Esophagus (tissue), 2 donors: ENCODE data around the gene GAS6. TPM values are rescaled to one million over a fixed set of nuclear protein-coding genes. Genes with fewer than 3 reads are reported as not detected.
"Not testable (repeated sequence)": the region's sequence is repeated elsewhere in the genome, so short reads cannot be mapped to it uniquely, and the experiment has no call there.

Source experiments
- H3K27ac ChIP-seq, 2 donors: one replicate each; pipeline ENCODE4 v1.5.1; 2013; ENCODE audit warnings: low read depth in 2 of 2, mild to moderate bottlenecking in 2 of 2, inconsistent platforms in 1 of 2, low read length in 1 of 2, moderate library complexity in 1 of 2
- H3K27me3 ChIP-seq, 2 donors: one replicate each; pipeline ENCODE4 v1.6.1; 2013; ENCODE audit warnings: low read length in 2 of 2, control low read depth in 1 of 2, mild to moderate bottlenecking in 1 of 2; ENCODE audit not compliant: insufficient read depth in 2 of 2, control insufficient read depth in 1 of 2
- H3K36me3 ChIP-seq, 2 donors: one replicate each; pipeline ENCODE4 v1.6.1; 2013; ENCODE audit warnings: low read length in 1 of 2; ENCODE audit not compliant: control insufficient read depth in 2 of 2, insufficient read depth in 2 of 2
- H3K4me1 ChIP-seq, 2 donors: one replicate each; pipeline ENCODE4 v1.6.1; 2013; ENCODE audit warnings: low read length in 1 of 2; ENCODE audit not compliant: control insufficient read depth in 2 of 2, insufficient read depth in 2 of 2
- H3K4me3 ChIP-seq, 2 donors: one replicate each; pipeline ENCODE4 v1.5.1; 2013; ENCODE audit warnings: low read length in 2 of 2, mild to moderate bottlenecking in 2 of 2, low read depth in 1 of 2, moderate library complexity in 1 of 2
- H3K9me3 ChIP-seq, 2 donors: one replicate each; pipeline ENCODE4 v1.6.1; 2013; ENCODE audit warnings: mild to moderate bottlenecking in 2 of 2, low read depth in 1 of 2, low read length in 1 of 2, moderate library complexity in 1 of 2; ENCODE audit not compliant: control insufficient read depth in 2 of 2, insufficient read depth in 1 of 2
- WGBS, 2 donors: extraction: QIAGEN DNeasy Blood & Tissue Kit; methylation state at CpG; one replicate each; pipeline ENCODE4 v1.1.7; 2013; 5-methylcytosine and 5-hydroxymethylcytosine counted together
- polyA plus RNA-seq, 2 donors: library from polyadenylated mRNA; stranded (reverse); fragments of 200-250 nt; gene quantifications; one replicate each; pipeline ENCODE4 v1.2.3, GENCODE V29; 2013
- donor health status: healthy with polysubstance abuse.
- donor health status: Bipolar disorder and iron deficiency.

The GAS6 gene
- polyA plus RNA-seq, 2 donors: 47.3 to 56.5 TPM

DNA sequence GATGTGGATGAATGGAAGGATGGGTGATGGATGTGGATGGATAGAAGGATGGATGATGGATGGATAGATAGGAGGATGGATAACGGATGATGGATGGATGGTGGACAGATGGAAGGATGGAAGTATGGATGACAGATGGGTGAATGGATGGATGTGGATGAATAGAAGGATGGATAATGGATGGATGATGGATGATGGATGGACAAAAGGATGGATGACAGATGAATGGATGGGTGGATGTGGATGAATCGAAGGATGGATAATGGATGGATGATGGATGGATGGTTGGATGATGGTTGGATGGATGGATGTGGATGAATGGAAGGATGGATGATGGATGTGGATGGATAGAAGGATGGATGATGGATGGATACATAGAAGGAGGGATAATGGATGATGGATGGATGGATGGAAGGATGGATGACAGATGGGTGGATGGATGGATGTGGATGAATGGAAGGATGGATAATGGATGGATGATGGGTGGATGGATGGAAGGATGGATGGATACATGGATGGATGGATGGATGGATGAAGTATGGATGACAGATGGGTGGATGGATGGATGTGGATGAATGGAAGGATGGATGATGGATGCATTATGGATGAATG lies 65.6 kb downstream of the GAS6 start:
- H3K27ac ChIP-seq: no peak overlapping the region
- WGBS, 2 donors: 82 to 84% methylated on average over 2 of the region's 2 CpGs
- no peaks in the 10 kb centered on the region for H3K9me3 ChIP-seq
- H3K27me3 ChIP-seq: no peaks in the 10 kb centered on the region
- peaks cover 0 to 2% of the 10 kb centered on the region in 2 donors for H3K36me3 ChIP-seq
- peaks cover 0 to 11% of the 10 kb centered on the region in 2 donors for H3K4me1 ChIP-seq
- H3K4me3 ChIP-seq: peak overlapping the region in 1 of 2 donors; percentile 7

DNA sequence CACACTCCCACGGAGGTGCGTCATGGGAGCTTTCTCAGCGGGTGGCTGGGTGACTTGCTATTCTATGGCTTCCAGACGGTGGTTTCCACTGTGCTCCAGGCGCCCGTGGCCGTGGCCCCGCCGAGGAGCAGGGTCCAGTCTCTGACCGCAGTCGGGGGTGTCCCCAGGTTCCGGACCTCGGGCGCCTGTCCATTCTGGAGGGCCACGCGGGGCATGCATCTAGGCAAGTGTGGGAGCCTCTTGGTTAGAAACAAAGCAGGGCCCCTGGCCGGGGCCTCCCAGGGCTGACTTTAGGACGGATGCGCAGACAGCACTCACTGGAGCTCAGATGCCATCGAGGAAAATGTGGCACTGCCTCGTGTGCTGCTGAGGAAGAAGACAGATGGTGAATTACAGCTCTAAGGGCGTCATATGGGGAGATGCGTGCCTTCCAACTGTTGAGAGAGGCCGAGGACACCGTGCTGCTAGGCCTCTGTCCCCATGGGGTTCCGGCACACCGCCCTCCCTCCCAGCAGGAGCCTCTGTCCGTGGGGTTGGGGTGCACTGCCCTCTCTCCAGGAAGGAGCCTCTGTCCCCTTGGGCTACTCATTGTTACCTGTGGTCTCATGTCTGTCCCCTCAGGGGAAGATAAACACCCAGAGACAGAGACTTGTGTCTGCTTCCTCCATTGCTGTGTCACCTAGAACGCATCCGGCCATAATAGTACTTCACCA lies 66.8 kb downstream of the GAS6 start:
- H3K36me3 ChIP-seq: peaks cover 0 to 2% of the 10 kb centered on the region in 2 donors
- no peaks in the 10 kb centered on the region for H3K27me3 ChIP-seq
- no peaks in the 10 kb centered on the region for H3K9me3 ChIP-seq
- H3K27ac ChIP-seq: no peak overlapping the region
- 89 to 91% methylated on average over 30 of the region's 30 CpGs for WGBS, 2 donors
- H3K4me3 ChIP-seq: no peak overlapping the region
- H3K4me1 ChIP-seq: peaks cover 0 to 7% of the 10 kb centered on the region in 2 donors

DNA sequence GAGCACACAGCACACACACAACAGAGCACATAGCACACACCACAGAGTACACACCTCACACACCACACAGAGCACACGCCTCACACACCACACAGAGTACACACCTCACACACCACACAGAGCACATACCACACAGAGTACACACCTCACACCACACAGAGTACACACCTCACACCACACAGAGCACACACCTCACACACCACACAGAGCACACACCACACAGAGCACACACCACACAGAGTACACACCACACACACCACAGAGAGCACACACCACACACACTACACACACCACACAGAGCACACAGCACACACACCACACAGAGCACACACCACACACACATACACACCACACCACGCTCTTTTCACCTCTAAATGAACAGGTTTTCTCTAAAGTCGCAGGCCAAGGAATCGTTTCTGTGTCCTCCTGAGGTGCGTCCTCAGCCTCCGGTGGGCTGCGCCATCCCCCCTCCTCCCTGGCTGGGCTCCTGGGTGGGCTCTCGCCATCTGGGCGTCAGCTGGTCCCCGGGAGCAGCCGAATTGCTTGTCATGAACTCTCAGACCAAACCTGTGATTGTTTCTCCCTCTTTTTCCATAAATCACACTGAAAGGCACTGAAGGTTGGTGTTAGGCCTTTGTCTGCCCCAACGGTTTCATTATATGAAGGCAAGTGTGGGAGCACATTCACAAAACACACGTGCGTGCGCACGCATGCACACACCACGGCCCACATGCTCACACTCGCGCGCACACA lies 67.5 kb downstream of the GAS6 start:
- Histone ChIP-seq H3K9me3 (no peaks in the 10 kb centered on the region), H3K27ac (no peak overlapping the region), H3K4me1 (no peaks in the 10 kb centered on the region), H3K36me3 (peaks cover 0 to 2% of the 10 kb centered on the region in 2 donors), H3K27me3 (no peaks in the 10 kb centered on the region), H3K4me3 (no peak overlapping the region)
- WGBS, 2 donors: 77 to 80% methylated on average over 20 of the region's 20 CpGs

DNA sequence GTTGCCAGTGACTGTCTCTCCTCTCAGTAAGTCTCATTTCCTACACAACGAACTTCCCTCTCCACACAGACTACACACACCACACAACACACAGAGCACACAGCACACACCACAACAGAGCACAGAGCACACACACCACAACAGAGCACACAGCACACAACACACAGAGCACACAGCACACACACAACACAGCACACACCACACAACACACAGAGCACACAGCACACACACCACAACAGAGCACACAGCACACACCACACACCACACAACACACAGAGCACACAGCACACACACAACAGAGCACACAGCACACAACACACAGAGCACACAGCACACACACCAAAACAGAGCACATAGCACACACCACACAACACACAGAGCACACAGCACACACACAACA lies 68.5 kb downstream of the GAS6 start:
- not testable (repeated sequence) for H3K4me3 ChIP-seq, H3K27me3 ChIP-seq, H3K4me1 ChIP-seq, H3K36me3 ChIP-seq, H3K9me3 ChIP-seq, H3K27ac ChIP-seq
- 23 to 25% methylated on average over 1 of the region's 1 CpG for WGBS, 2 donors

DNA sequence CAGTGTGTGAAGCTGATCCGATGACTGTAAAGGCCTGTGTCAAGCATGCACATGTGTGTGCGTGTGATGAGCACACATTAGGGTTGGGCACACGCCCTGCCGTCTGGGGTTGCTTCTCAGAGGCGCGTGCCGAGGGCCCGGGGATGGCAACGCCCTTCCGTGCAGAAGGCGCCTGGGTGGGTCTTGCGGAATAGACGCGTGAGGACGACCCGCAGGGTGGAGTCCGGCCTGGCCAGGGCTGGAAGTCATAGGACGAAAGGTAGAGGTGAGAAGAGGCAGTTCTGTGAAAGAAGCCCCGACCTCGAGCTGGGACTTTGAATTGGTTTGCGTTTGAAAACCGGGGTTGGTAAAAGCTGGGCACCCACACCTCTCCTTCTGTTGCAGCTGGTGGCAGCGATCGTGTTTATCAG lies 69.1 kb downstream of the GAS6 start:
- H3K4me3 ChIP-seq: no peak overlapping the region
- H3K27me3 ChIP-seq: no peaks in the 10 kb centered on the region
- H3K36me3 ChIP-seq: peaks cover 0 to 2% of the 10 kb centered on the region in 2 donors
- H3K9me3 ChIP-seq: no peaks in the 10 kb centered on the region
- H3K4me1 ChIP-seq: no peaks in the 10 kb centered on the region
- H3K27ac ChIP-seq: no peak overlapping the region
- WGBS, 2 donors: 80 to 84% methylated on average over 24 of the region's 24 CpGs

DNA sequence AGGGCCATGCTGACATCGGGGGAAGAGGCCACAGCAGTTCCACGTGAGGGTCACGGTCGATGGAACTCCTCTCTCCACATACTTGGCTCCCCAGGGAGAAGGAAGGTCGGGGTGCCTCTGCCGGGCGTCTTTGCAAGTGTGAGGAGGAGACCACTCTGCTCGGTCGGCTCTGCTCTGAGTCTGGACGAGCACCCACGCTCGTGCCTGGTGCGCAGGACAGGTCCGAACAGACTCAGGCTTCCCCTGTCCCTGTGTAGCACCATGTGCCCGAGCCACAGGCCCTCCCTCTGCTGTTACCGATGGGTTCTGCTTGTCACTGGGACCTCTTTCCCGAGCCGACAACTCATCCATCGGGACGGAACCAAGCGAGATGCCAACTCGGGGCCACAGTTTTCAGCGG lies 69.8 kb downstream of the GAS6 start:
- 91 to 92% methylated on average over 23 of the region's 23 CpGs for WGBS, 2 donors
- H3K36me3 ChIP-seq: peaks cover 0 to 4% of the 10 kb centered on the region in 2 donors

DNA sequence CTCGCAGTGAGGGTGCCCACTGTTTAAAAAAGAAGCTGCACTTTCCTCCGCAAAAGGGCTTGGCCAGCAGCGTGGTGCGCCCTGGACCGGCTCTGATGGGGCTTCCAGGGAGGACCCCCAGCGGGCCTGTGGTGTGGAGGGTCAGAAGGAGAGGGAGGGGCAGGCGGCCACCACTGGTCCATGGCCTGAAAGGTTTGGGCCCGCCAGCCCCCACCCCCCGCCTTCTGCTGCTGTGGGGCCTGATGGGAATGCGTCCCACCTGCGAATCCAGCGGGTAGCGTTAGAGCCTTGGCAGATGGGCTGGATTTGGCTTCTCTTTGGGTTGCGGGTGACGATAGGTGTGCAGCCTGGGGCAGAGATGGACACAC lies 70.2 kb downstream of the GAS6 start:
- Histone ChIP-seq H3K27me3 (no peaks in the 10 kb centered on the region), H3K4me1 (no peaks in the 10 kb centered on the region), H3K27ac (no peak overlapping the region), H3K4me3 (no peak overlapping the region), H3K36me3 (peaks cover 0 to 4% of the 10 kb centered on the region in 2 donors), H3K9me3 (no peaks in the 10 kb centered on the region)
- WGBS, 2 donors: 93% methylated on average over 15 of the region's 15 CpGs

More for the DNA sequence above, 69.8 kb downstream of the GAS6 start:
- H3K4me3 ChIP-seq: no peak overlapping the region
- H3K27ac ChIP-seq: no peak overlapping the region
- H3K27me3 ChIP-seq: no peaks in the 10 kb centered on the region
- no peaks in the 10 kb centered on the region for H3K9me3 ChIP-seq
- no peaks in the 10 kb centered on the region for H3K4me1 ChIP-seq

DNA sequence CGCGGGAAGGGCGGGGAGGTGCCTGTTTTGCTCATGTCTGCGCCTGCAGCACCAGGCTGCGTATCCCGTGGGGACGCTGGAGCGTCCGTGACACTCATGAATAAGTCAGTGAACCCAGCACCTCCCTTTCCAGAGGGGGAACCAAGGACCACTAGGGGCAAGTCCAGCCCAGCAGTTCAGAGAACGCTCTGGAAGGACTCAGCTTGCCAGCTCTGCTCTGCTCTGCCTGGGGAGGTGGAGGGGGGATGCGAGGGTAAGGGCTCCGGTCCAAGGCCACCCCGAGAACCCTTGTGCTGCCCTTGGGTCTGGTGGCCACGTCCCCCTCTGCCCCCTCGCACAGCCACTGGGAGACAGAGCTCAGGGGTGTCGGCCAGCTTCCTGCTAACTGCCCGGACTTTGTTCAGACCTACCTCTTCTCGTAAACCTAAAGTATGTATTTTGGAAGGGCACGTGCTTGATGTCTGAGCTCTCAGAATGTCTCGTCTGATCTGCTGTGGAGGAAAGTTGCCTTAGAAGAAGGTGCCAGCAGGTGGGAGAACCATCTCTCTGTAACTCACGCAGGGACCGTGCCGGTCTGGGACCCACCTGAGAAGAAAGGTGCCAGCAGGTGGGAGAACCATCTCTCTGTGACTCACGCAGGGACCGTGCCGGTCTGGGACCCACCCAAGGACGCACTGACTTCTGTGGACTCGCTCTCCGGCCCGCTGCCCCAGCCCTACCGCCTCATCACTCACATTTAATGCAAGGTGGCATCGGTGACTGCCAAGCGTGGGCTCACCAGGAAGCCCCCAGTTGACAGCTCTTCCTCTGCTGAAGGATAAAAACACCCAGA lies 70.8 kb downstream of the GAS6 start:
- Histone ChIP-seq H3K27me3 (no peaks in the 10 kb centered on the region), H3K27ac (no peak overlapping the region), H3K9me3 (no peaks in the 10 kb centered on the region), H3K4me1 (no peaks in the 10 kb centered on the region), H3K4me3 (no peak overlapping the region), H3K36me3 (peaks cover 0 to 4% of the 10 kb centered on the region in 2 donors)
- 67 to 72% methylated on average over 33 of the region's 33 CpGs for WGBS, 2 donors

DNA sequence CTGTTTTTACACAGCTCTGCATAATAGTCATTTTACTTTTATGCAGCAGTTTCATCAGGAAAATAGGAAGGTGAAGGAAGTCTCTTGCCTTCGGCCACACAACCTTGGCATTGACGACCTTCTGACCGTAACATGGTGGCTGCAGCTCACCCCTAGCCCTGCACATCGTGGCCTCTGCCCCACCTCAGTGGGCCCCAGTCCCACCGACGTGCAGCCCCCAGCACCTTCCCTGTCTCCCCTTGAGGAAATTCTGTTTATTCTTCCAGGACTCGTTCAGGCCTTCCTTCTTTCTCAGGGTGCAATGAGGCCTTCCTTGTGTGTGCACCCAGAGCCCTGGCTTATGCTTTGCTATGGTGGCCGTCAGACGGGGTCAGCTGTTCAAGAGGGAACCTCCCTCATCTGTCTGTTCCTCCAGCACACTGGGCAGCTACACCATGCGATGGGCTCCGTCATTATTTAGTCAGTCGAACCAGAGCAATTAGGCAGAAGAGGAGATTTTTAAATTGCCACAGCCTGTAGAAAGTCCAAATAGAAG lies 71.6 kb downstream of the GAS6 start:
- no peaks in the 10 kb centered on the region for H3K27me3 ChIP-seq
- no peak overlapping the region for H3K4me3 ChIP-seq
- no peaks in the 10 kb centered on the region for H3K4me1 ChIP-seq
- H3K36me3 ChIP-seq: peaks cover 0 to 4% of the 10 kb centered on the region in 2 donors
- no peak overlapping the region for H3K27ac ChIP-seq
- H3K9me3 ChIP-seq: no peaks in the 10 kb centered on the region
- WGBS, 2 donors: 67 to 71% methylated on average over 12 of the region's 12 CpGs
